ENCODE measurements around the gene ZFP3.
"Not testable (repeated sequence)": the region's sequence is repeated elsewhere in the genome, so short reads cannot be mapped to it uniquely, and the experiment has no call there.

- TF ChIP-seq CTCF (conservative IDR thresholded peaks at IDR 0.05; ENCODE audit: low read depth in 2 of 2); CREB1 (CRISPR knock-in tag; IDR thresholded peaks at IDR 0.05; ENCODE audit: low read depth); REST (IDR thresholded peaks at IDR 0.05; ENCODE audit: unreplicated experiment); POLR2AphosphoS5 (IDR thresholded peaks at IDR 0.05; ENCODE audit: low read depth); EZH2 (IDR thresholded peaks at IDR 0.05; ENCODE audit: low read depth, unreplicated experiment); EZH2phosphoT487 (IDR thresholded peaks at IDR 0.05; ENCODE audit: unreplicated experiment); ZNF331 (CRISPR knock-in tag; IDR thresholded peaks at IDR 0.05; ENCODE audit: low read depth); JUNB (IDR thresholded peaks at IDR 0.05; ENCODE audit: unreplicated experiment); ZNF114 (CRISPR knock-in tag; IDR thresholded peaks at IDR 0.05); STAT1 (IDR thresholded peaks at IDR 0.05; ENCODE audit: unreplicated experiment): not testable (repeated sequence)
These were observed 59.4 kb downstream of the ZFP3 start for GRCh38 chr17:5137511-5138197.

Measured in GM23338 (cell line).